ENCODE measurements around the gene MAOB. TPM values are rescaled to one million over a fixed set of nuclear protein-coding genes. Genes with fewer than 3 reads are reported as not detected.

The MAOB gene
- polyA plus RNA-seq, 3 donors = not detected

GRCh38 chrX:43827791-43828190 is 54.5 kb downstream of the MAOB start:
- H2AFZ ChIP-seq (ENCODE audit: insufficient read depth, low read depth, low read length, poor library complexity, severe bottlenecking) = no peak overlapping the region

GRCh38 chrX:43822014-43822413 is 60.2 kb downstream of the MAOB start:
- H3K4me1 ChIP-seq (ENCODE audit: control insufficient read depth in 1 of 2, insufficient read depth in 2 of 2, low read length in 2 of 2) = no peaks in the 10 kb centered on the region
- H3K36me3 Mint-ChIP-seq = no peaks in the 10 kb centered on the region

More at GRCh38 chrX:43827791-43828190, 54.5 kb downstream of the MAOB start:
- H3K4me3 ChIP-seq (replicated peaks in 1 of 3; ENCODE audit: low read depth in 2 of 3, low read length in 3 of 3) = no peak overlapping the region
- H3K79me2 ChIP-seq (ENCODE audit: insufficient read depth, low read length) = no peaks in the 10 kb centered on the region
- no peak overlapping the region for H3K4me2 ChIP-seq (replicated peaks; ENCODE audit: extremely low read depth, low read length, poor library complexity, severe bottlenecking)
- H3K27ac ChIP-seq (ENCODE audit: low read depth in 1 of 2, low read length in 2 of 2) = no peak overlapping the region
- no peaks in the 10 kb centered on the region for H3K9me3 Mint-ChIP-seq
- H3K9ac ChIP-seq (ENCODE audit: insufficient read depth, low read length, poor library complexity, severe bottlenecking) = no peak overlapping the region
- no peak for DNase-seq
- peaks cover 0 to 10% of the 10 kb centered on the region in 2 donors for H3K27me3 ChIP-seq (ENCODE audit: control insufficient read depth in 2 of 2, insufficient read depth in 2 of 2, low read length in 2 of 2)
- no peaks in the 10 kb centered on the region for H3K36me3 ChIP-seq (replicated peaks in 1 of 2; ENCODE audit: control insufficient read depth in 1 of 2, insufficient read depth in 2 of 2, low read length in 2 of 2)
- H3K4me1 Mint-ChIP-seq = peaks cover 5% of the 10 kb centered on the region
- no peak overlapping the region for H3K27ac Mint-ChIP-seq
- no peaks in the 10 kb centered on the region for H3K4me1 ChIP-seq (ENCODE audit: control insufficient read depth in 1 of 2, insufficient read depth in 2 of 2, low read length in 2 of 2)
- no peaks in the 10 kb centered on the region for H4K20me1 ChIP-seq (ENCODE audit: insufficient read depth, low read length)
- H3K27me3 Mint-ChIP-seq (ENCODE audit: low read depth in 3 of 3) = peaks cover 0 to 9% (median 1%) of the 10 kb centered on the region in 3 donors
- TF ChIP-seq, protein P1, sequence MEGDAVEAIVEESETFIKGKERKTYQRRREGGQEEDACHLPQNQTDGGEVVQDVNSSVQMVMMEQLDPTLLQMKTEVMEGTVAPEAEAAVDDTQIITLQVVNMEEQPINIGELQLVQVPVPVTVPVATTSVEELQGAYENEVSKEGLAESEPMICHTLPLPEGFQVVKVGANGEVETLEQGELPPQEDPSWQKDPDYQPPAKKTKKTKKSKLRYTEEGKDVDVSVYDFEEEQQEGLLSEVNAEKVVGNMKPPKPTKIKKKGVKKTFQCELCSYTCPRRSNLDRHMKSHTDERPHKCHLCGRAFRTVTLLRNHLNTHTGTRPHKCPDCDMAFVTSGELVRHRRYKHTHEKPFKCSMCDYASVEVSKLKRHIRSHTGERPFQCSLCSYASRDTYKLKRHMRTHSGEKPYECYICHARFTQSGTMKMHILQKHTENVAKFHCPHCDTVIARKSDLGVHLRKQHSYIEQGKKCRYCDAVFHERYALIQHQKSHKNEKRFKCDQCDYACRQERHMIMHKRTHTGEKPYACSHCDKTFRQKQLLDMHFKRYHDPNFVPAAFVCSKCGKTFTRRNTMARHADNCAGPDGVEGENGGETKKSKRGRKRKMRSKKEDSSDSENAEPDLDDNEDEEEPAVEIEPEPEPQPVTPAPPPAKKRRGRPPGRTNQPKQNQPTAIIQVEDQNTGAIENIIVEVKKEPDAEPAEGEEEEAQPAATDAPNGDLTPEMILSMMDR (IDR thresholded peaks at IDR 0.05) = no peak
- no peaks in the 10 kb centered on the region for H3K36me3 Mint-ChIP-seq
- H3K9me3 ChIP-seq (replicated peaks in 1 of 2; ENCODE audit: control insufficient read depth in 1 of 2, insufficient read depth in 1 of 2, low read length in 2 of 2) = no peaks in the 10 kb centered on the region
- no peak overlapping the region for H3K4me3 Mint-ChIP-seq
- intact Hi-C loops (cut with micrococcal nuclease) = no loop called here

More at GRCh38 chrX:43822014-43822413, 60.2 kb downstream of the MAOB start:
- Histone ChIP-seq H3K9ac (ENCODE audit: insufficient read depth, low read length, poor library complexity, severe bottlenecking) (no peak overlapping the region), H2AFZ (ENCODE audit: insufficient read depth, low read depth, low read length, poor library complexity, severe bottlenecking) (no peak overlapping the region), H3K79me2 (ENCODE audit: insufficient read depth, low read length) (no peaks in the 10 kb centered on the region), H3K9me3 (replicated peaks in 1 of 2; ENCODE audit: control insufficient read depth in 1 of 2, insufficient read depth in 1 of 2, low read length in 2 of 2) (no peaks in the 10 kb centered on the region), H3K4me3 (replicated peaks in 1 of 3; ENCODE audit: low read depth in 2 of 3, low read length in 3 of 3) (no peak overlapping the region), H4K20me1 (ENCODE audit: insufficient read depth, low read length) (no peaks in the 10 kb centered on the region), H3K27me3 (ENCODE audit: control insufficient read depth in 2 of 2, insufficient read depth in 2 of 2, low read length in 2 of 2) (peaks cover 0 to 2% of the 10 kb centered on the region in 2 donors), H3K4me2 (replicated peaks; ENCODE audit: extremely low read depth, low read length, poor library complexity, severe bottlenecking) (no peak overlapping the region), H3K27ac (ENCODE audit: low read depth in 1 of 2, low read length in 2 of 2) (no peak overlapping the region), H3K36me3 (replicated peaks in 1 of 2; ENCODE audit: control insufficient read depth in 1 of 2, insufficient read depth in 2 of 2, low read length in 2 of 2) (no peaks in the 10 kb centered on the region)
- intact Hi-C loops (cut with micrococcal nuclease) = no loop called here
- Mint-ChIP-seq H3K27ac (no peak overlapping the region), H3K4me3 (no peak overlapping the region), H3K9me3 (peaks cover 0 to 2% (median 0%) of the 10 kb centered on the region in 7 donors), H3K27me3 (ENCODE audit: low read depth in 3 of 3) (peaks cover 0 to 8% (median 2%) of the 10 kb centered on the region in 3 donors), H3K4me1 (no peaks in the 10 kb centered on the region)
- DNase-seq = no peak
- TF ChIP-seq, protein P1 (IDR thresholded peaks at IDR 0.05) = no peak
- no CpG with 5 or more reads among the region's 1 CpG for WGBS (ENCODE audit: insufficient coverage)

All from CD14-positive monocyte (primary cell).